HepG2 (cell line): ENCODE measurements around the gene PPP2R5C.

Experiments used
- FOXM1 ChIP-seq: sonication (generic); formaldehyde crosslinking; IDR thresholded peaks from 2 replicates; pipeline ENCODE4 v1.5.0; 2020; ENCODE audit warnings: missing genetic modification reagents
- GABPA ChIP-seq, 2 experiments: IDR thresholded peaks; 2 replicates each; pipeline ENCODE4 v1.6.1; 2011 to 2016; ENCODE audit warnings: low read depth in 2 of 2, low read length in 1 of 2, missing biosample characterization in 1 of 2, missing genetic modification characterization in 1 of 2
- PAF1 ChIP-seq: IDR thresholded peaks from 2 replicates; pipeline ENCODE4 v1.6.1; 2016; ENCODE audit warnings: missing genetic modification reagents, missing compliant biosample characterization
- POLR2AphosphoS5 ChIP-seq: IDR thresholded peaks from 2 replicates; pipeline ENCODE4 v1.6.1; 2012; ENCODE audit warnings: low read depth, low read length
- SRSF9 ChIP-seq: fragments of 200-400 bp; formaldehyde crosslinking; IDR thresholded peaks from 2 replicates; pipeline ENCODE4 v1.6.1; 2018; ENCODE audit warnings: borderline replicate concordance, mild to moderate bottlenecking, low read depth, low read length; ENCODE audit not compliant: insufficient read depth, poor library complexity, severe bottlenecking
- ZNF441 ChIP-seq: sonication (generic); formaldehyde crosslinking; IDR thresholded peaks from 2 replicates; pipeline ENCODE4 v1.7.0; 2021; ENCODE audit warnings: missing genetic modification reagents, borderline replicate concordance
- ZNF670 ChIP-seq: sonication (generic); formaldehyde crosslinking; IDR thresholded peaks from 2 replicates; pipeline ENCODE4 v1.8.0; 2022; ENCODE audit warnings: mild to moderate bottlenecking, missing genetic modification reagents, borderline replicate concordance
- TF ChIP-seq, protein P1 (sequence below): IDR thresholded peaks from 2 replicates; pipeline ENCODE4 v1.6.1; 2018; ENCODE audit warnings: missing genetic modification reagents, mild to moderate bottlenecking, missing compliant biosample characterization
- TF ChIP-seq, protein P2 (sequence below): sonication (generic); formaldehyde crosslinking; IDR thresholded peaks from 2 replicates; pipeline ENCODE4 v1.5.0; 2020; ENCODE audit warnings: mild to moderate bottlenecking, missing genetic modification reagents, moderate library complexity
- TF ChIP-seq, protein P3 (sequence below): sonication (generic); formaldehyde crosslinking; IDR thresholded peaks from 2 replicates; pipeline ENCODE4 v1.4.0; 2020; ENCODE audit warnings: missing genetic modification reagents, borderline replicate concordance
- TF ChIP-seq, protein P4 (sequence below): sonication (generic); formaldehyde crosslinking; conservative IDR thresholded peaks from 2 replicates; pipeline ENCODE4 v1.8.1; 2023; ENCODE audit warnings: missing genetic modification reagents

DNA sequence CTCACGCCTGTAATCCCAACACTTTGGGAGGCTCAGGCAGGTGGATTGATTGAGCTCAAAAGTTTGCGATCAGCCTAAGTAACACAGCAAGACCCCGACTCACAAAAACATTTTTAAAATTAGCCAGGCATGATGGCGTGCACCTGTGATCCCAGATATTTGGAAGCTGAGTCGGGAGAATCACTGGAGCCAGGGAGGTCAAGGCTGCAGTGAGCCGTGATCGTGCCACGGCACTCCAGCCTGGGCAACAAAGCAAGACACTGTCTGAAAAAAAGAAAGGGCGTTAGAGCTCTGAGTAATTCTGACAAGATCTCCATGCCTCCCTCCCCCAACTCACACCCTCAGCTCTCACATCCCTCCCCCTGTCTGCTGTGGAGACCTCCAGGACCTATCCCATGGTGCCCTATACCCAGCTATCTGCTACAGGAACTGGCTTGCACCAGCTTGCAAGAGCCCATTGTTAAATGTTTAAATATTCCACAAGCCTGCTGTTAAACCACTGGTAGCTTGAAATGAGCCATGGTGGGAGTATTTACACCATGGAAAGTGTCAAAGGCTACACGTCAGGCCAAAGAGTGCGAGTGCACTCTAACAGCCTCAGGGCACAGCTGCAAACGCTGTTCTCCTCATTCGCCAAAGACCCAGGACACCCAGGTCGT lies 35.1 kb upstream of the PPP2R5C start:
- TF ChIP-seq, protein P1, sequence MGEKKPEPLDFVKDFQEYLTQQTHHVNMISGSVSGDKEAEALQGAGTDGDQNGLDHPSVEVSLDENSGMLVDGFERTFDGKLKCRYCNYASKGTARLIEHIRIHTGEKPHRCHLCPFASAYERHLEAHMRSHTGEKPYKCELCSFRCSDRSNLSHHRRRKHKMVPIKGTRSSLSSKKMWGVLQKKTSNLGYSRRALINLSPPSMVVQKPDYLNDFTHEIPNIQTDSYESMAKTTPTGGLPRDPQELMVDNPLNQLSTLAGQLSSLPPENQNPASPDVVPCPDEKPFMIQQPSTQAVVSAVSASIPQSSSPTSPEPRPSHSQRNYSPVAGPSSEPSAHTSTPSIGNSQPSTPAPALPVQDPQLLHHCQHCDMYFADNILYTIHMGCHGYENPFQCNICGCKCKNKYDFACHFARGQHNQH (CRISPR knock-in tag): no peak
- TF ChIP-seq ZNF441 (CRISPR knock-in tag) (no peak), ZNF670 (CRISPR knock-in tag) (no peak), POLR2AphosphoS5 (no peak), SRSF9 (no peak), PAF1 (CRISPR knock-in tag) (no peak), GABPA (IDR thresholded peaks at IDR 0.05; ENCODE audit: low read depth, low read length) (no peak), GABPA (CRISPR knock-in tag; IDR thresholded peaks at IDR 0.05; ENCODE audit: low read depth) (no peak), FOXM1 (CRISPR knock-in tag) (no peak)
- TF ChIP-seq, protein P2, sequence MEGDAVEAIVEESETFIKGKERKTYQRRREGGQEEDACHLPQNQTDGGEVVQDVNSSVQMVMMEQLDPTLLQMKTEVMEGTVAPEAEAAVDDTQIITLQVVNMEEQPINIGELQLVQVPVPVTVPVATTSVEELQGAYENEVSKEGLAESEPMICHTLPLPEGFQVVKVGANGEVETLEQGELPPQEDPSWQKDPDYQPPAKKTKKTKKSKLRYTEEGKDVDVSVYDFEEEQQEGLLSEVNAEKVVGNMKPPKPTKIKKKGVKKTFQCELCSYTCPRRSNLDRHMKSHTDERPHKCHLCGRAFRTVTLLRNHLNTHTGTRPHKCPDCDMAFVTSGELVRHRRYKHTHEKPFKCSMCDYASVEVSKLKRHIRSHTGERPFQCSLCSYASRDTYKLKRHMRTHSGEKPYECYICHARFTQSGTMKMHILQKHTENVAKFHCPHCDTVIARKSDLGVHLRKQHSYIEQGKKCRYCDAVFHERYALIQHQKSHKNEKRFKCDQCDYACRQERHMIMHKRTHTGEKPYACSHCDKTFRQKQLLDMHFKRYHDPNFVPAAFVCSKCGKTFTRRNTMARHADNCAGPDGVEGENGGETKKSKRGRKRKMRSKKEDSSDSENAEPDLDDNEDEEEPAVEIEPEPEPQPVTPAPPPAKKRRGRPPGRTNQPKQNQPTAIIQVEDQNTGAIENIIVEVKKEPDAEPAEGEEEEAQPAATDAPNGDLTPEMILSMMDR: no peak
- TF ChIP-seq, protein P3, sequence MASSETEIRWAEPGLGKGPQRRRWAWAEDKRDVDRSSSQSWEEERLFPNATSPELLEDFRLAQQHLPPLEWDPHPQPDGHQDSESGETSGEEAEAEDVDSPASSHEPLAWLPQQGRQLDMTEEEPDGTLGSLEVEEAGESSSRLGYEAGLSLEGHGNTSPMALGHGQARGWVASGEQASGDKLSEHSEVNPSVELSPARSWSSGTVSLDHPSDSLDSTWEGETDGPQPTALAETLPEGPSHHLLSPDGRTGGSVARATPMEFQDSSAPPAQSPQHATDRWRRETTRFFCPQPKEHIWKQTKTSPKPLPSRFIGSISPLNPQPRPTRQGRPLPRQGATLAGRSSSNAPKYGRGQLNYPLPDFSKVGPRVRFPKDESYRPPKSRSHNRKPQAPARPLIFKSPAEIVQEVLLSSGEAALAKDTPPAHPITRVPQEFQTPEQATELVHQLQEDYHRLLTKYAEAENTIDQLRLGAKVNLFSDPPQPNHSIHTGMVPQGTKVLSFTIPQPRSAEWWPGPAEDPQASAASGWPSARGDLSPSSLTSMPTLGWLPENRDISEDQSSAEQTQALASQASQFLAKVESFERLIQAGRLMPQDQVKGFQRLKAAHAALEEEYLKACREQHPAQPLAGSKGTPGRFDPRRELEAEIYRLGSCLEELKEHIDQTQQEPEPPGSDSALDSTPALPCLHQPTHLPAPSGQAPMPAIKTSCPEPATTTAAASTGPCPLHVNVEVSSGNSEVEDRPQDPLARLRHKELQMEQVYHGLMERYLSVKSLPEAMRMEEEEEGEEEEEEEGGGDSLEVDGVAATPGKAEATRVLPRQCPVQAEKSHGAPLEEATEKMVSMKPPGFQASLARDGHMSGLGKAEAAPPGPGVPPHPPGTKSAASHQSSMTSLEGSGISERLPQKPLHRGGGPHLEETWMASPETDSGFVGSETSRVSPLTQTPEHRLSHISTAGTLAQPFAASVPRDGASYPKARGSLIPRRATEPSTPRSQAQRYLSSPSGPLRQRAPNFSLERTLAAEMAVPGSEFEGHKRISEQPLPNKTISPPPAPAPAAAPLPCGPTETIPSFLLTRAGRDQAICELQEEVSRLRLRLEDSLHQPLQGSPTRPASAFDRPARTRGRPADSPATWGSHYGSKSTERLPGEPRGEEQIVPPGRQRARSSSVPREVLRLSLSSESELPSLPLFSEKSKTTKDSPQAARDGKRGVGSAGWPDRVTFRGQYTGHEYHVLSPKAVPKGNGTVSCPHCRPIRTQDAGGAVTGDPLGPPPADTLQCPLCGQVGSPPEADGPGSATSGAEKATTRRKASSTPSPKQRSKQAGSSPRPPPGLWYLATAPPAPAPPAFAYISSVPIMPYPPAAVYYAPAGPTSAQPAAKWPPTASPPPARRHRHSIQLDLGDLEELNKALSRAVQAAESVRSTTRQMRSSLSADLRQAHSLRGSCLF: no peak
- TF ChIP-seq, protein P4, sequence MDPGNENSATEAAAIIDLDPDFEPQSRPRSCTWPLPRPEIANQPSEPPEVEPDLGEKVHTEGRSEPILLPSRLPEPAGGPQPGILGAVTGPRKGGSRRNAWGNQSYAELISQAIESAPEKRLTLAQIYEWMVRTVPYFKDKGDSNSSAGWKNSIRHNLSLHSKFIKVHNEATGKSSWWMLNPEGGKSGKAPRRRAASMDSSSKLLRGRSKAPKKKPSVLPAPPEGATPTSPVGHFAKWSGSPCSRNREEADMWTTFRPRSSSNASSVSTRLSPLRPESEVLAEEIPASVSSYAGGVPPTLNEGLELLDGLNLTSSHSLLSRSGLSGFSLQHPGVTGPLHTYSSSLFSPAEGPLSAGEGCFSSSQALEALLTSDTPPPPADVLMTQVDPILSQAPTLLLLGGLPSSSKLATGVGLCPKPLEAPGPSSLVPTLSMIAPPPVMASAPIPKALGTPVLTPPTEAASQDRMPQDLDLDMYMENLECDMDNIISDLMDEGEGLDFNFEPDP (CRISPR knock-in tag): no peak
